ENCODE results near the gene RARA.
"Not testable (repeated sequence)": the region's sequence is repeated elsewhere in the genome, so short reads cannot be mapped to it uniquely, and the experiment has no call there.

Gene RARA

DNA sequence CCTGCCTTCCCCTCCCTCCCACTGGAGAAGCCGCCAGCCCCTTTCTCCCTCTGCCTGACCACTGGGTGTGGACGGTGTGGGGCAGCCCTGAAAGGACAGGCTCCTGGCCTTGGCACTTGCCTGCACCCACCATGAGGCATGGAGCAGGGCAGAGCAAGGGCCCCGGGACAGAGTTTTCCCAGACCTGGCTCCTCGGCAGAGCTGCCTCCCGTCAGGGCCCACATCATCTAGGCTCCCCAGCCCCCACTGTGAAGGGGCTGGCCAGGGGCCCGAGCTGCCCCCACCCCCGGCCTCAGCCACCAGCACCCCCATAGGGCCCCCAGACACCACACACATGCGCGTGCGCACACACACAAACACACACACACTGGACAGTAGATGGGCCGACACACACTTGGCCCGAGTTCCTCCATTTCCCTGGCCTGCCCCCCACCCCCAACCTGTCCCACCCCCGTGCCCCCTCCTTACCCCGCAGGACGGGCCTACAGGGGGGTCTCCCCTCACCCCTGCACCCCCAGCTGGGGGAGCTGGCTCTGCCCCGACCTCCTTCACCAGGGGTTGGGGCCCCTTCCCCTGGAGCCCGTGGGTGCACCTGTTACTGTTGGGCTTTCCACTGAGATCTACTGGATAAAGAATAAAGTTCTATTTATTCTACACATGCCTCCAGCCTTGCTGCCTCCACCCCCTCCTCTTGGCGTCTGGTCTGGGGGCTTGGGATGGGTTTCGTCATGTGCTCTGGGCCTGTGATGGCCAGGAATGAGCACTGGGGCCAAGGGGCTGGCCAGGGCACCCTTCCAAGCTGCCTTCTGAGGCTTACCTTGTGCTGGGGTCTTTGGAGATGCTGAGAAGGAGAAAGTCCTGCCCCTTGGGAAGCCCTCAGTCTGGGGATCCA is 48.3 kb downstream of the RARA start:
- DNase-seq (ENCODE audit: low read depth in 2 of 2), result no peak

DNA sequence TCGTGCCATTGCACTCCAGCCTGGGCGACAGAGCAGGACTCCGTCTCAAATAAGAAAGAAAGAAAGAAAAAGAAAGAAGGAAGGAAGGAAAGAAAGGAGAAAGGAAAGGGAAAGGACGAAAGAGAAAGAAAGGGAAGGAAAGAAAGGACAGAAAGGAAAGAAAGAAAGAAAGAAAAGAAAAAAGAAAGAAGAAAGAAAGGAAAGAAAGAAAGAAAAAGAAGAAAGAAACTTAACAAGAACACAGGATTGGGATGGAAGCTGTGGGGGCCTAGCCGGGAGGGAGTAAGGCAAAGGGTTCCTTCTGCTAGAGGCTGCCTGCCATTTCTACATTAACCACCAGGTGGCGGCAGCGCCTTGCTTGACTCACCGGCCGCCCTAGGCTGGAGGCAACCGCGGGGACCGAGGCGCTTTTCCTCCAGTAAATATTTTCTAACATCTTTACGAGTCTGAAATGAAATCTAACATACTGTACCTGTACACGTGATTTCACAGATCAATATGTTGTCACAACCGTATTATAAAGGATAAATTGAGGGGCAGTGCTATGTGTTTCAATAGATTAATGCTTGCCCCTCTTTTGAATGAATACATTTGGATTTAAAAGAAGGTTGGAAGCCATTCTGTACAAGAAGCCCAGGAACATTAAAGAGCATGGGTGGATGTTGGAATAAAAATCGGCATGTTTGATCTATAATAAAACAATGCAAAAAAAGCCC is 49.5 kb downstream of the RARA start:
- peak in 1 of 2 experiments; percentile 40 for DNase-seq (ENCODE audit: low read depth in 2 of 2)

DNA sequence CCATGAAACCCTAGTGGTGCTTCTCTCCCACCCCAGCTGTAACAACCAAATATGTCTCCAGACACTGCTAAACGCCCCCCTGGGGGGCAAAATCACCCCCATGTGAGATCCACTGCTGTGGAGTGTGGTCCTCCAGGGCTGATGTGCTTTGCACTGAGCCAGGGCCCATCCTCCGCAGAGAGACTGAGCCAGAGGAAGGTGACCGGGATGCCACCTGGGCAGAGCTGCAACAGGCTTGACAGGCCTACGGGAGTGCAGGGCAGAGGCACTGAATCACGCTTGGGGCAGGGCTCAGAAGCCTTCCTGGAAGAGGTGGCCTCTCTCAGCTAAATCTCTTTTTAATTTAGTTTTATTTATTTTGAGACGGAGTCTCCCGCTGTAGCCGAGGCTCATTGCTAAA is 51.1 kb downstream of the RARA start:
- DNase-seq (ENCODE audit: low read depth in 2 of 2), result no peak

DNA sequence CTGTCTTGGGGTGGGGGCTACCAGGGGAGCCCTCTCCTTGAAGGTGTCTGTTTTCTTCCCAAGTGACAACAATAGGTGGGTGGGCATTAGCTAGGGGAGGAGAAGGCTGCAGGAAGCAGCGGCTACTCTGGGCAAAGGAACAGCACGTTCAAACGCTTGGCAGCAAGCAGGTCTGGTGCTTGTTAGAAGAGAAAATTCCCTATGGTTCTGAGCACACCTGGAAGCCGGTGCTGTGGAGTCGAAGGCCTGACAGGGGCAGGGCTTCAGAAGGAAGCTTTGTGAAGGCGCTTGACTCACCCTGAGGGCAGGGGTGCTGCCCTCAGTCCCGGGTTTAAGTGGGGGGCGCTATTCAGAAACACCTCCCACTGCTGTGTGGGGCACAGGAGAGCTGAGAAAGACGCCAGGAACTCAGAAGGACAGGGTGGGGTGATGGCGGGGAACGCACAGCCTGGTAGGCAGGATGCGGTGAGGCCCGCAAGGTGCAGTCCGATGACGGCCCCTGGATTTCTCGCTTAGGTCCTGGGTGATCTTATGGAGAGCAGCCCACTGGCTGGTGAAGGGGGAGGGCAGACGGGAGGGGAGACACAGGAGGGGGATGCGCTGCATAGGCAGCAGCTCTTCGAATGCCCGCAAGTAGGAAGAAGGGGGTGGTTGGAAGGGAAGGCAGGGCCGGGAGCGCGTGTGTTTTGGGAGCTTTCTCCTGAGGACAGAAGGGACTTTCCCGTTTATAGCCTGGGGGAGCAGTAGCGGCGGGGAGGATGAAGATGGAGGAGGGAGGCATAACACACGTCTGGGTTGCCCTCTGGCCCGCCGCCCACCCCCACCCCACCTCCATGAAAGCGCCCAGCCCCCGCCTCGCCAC is 52.3 kb downstream of the RARA start:
- no peak for DNase-seq (ENCODE audit: low read depth in 2 of 2)

DNA sequence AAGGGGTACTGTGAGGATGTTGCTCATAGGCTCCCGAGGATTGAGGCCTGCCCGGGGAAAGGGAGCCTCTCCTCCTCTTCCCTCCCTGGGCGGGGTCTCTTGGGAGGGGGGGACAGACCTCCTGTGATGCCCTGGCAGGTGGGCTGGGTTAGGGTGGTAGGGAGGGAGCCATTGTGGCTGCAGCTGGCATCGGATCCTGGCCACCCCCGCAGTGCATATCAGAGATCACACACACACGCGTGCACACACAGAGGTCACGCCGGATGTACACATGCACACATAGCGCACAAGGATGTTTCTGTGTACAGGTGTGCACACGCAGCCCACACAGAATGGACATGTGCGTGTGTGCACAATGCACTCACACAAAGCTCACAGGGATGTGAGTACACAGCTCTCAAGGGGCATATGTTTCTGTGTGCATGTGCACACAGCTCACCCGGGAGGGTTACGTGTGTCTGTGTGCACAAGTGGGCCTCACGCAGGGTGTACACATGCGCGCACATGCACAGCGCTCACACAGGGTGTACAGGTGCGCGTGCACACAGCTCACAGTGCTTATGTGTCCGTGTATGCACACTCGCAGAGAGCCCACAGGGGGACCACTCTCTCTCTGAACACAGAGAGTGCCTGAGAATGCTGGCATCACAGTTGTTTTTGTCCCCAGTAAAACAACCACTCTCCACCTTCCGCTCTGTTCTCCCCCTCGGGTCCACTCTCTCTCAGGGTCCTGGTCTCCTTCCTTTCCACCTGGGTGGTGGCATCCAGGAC is 53.1 kb downstream of the RARA start:
- DNase-seq (ENCODE audit: low read depth in 2 of 2), result no peak

DNA sequence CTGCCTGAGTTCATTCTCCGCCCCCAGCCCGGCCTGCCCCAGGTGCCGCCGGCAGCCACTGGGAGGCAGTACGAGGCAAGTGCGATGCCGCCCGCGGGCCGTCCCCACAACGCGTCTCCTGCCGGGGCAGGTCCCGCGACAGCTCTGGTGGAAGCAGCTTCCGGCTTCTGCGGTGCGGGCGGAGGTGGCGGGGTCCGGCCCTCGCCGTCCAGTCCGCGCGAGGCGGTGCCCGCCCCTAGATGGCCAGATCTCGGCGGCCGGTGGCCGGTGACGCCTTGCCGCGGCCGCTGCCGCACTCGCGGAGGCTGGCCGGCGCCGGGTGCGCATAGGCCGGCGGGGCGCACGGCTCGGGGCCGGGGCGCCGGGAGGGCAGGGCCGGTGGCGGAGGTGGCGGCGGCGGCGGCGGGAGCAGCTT is 53.7 kb downstream of the RARA start:
- no peak for DNase-seq (ENCODE audit: low read depth in 2 of 2)

DNA sequence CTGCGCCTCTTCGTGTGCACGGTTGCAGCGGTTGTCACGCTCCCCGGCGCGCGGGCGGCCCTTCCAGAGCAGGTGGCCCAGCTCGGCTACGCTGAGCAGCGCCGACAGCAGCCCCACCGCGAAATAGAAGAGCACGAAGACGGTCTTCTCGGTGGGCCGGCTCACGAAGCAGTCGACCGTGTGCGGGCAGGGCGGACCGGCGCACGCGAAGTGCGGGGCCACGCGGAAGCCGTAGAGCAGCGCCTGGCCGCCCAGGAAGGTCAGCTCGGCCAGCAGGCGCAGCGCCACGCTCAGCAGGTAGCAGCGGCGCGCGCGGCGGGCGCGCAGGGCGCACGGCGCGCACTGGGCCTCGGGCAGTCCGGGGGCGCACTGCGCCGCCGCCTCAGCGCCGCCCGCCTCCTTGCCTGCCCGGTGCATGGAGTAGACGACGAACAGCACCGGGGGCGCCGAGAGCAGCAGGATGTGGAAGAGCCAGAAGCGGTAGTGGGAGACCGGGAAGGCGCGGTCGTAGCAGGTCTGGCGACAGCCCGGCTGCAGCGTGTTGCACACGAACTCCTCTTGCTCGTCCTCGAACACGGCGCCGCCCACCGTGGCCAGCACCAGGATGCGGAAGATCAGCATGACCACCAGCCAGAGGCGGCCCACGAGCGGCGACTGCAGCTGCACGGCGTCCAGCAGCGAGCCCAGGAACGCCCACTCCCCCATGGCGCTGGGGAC is 54.3 kb downstream of the RARA start:
- DNase-seq (ENCODE audit: low read depth in 2 of 2), result no peak

DNA sequence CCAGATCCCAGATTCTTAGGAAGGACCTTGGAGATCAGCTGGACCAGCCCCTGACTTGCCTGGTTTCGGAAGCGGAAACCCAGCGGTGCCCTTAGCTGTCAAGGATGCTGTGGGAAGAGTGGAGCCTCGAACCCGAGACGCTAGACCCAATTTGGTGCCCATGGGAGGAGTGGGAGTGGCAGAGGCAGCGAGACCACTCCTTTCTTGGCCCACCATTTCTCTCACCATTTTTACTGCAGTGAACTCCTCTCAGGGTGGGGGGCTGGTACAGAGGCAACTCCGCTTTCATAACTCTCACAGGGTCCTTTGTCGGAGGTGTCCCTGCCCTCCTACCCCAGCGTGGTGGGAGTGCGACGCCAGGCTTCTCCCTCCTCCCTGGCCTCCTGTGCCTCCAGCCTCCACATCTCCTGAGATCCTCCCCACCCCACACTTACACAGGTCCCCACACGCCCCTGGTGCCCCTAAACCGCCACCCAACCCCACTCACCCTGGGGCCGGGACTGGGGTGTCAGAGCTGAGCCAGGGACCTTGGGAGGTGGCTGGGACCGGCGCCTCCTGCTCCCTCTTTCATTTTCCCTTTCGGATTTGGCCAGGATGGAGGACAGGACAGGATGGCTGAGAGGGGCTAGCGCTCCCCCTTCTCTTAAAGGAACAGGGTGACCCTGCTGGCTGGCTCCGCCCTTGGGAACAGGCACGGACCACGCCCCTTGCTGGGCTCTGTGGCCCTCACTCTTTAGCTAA is 55.3 kb downstream of the RARA start, which contains the start of gene GJD3:
GJD3 (minus strand) TSS at position 617 of the 741 bp plus-strand sequence. CDS start 922 bp downstream, outside the sequence.
- no peak for DNase-seq (ENCODE audit: low read depth in 2 of 2)

DNA sequence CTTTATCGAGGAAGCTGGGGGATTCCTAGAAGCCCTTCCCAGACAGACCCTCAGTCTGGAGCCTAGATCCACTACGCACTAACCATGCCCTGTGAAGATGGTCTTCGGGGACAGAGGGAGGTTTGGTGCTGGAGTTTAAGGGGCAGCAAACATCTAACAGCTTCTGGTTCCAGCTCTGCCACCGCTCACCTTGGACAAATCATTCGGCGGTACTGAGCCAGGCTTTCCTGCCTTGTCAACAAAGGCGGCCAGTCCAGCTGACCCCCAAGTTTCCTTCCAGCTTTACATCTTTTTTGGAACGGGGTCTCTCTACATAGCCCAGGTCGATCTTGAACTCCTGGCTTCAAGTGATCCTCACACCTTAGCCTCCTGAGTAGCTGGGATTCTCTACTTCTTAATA is 55.9 kb downstream of the RARA start:
- DNase-seq (ENCODE audit: low read depth in 2 of 2), result no peak

DNA sequence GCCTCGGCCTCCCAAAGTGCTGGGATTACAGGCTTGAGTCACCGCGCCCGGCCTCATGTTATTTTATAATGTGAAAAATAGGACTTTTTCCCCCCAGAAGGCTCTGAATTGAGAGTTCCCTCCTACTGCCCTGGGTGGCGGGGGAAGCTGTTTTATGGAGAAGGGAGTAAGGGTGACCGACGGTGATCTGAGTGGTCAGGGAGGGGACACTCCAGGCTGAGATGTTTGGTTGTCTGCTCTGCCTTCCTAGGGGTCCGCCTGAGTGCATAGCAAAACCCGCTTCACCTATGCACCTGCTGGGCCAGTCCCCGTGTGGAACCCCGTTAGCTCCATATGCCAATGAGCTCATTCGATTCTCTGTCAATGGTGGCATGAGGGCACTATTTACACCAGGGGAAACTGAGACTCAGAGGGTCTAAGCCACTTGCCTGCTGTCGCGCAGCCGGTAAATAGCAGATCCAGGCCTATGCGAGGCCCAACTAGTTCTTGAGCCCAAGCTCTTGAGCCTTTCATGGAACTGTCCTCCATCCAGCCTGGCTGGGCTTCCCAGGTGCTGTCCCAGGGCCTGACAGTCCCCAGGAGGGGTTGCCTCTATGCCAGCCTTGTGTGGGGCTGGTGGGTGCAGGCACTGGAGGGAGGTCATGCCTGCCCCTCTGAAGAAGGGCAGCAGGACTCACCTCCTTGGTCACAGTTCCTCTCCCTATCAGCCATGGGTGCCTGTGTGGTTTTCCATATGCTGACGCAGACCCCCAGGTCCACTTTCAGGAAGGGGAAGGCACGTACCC is 57.3 kb downstream of the RARA start:
- DNase-seq (ENCODE audit: low read depth in 2 of 2), result no peak

DNA sequence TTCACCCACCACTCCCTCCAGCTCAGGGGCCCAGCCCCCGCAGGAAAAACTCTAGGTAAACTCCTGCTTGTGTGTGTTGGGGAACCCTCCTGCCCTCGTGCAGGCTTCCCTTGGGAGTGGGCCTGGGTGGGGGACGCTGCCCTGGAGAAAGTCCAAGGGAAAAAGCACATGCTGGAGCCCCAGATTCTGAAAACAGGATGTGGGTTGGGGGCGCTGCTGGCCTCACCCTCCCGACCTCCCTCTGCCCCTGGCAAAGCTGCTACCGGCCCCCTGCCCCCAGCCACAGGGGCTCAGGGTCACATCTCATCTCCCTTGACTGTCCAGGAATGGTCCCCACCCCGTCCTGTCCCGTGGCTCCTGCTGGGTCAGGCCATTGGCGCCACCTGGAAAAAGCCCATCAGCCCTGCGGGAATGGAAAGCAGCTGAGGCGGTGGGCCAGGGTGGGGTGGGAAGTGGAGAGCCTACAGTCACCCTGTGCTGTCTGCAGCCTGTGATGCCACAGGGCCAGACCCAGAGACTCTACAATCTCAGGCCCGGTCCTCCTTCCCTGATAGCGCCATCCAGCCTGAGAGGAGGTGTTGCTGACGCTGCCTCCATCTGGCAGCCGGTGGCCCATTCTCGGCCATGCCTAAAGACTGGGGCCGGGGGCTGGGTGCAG is 58.0 kb downstream of the RARA start:
- no peak for DNase-seq (ENCODE audit: low read depth in 2 of 2)

DNA sequence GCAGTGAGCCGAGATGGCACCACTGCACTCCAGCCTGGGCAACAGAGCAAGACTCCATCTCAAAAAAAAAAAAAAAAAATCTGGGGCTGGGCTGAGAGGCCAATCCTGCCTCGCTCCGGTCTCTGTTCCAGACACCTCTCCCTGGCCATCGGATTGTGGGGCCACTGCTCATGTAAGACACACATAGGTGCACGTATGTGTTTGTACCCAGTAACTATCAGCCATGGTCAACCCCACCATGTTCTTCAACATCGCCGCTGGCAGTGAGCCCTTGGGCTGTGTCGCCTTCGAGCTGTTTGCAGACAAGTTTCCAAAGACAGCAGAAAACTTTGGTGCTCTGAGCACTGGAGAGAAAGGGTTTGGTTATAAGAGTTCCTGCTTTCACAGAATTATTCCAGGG is 58.7 kb downstream of the RARA start:
- DNase-seq (ENCODE audit: low read depth in 2 of 2), result not testable (repeated sequence)

DNA sequence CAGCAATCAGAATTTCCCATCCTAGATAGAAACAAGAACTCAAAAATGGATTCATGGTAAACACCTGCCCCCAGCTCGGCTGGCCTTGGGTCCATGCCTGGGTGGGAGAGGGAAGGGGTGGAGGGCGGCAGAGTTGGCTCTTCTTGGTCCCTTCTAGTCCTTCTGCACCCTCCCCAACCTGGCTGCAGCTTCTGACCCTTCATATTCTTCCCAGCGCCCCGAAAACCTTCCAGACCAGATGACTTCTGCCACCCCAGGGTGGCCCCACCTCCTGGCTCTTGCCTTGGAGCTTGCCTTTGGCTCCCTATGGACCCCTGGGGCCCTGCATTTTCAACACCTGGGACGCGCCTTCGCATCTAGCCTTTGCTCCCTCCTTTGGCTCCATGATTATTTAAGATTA is 60.9 kb downstream of the RARA start:
- DNase-seq (ENCODE audit: low read depth in 2 of 2), result no peak

DNA sequence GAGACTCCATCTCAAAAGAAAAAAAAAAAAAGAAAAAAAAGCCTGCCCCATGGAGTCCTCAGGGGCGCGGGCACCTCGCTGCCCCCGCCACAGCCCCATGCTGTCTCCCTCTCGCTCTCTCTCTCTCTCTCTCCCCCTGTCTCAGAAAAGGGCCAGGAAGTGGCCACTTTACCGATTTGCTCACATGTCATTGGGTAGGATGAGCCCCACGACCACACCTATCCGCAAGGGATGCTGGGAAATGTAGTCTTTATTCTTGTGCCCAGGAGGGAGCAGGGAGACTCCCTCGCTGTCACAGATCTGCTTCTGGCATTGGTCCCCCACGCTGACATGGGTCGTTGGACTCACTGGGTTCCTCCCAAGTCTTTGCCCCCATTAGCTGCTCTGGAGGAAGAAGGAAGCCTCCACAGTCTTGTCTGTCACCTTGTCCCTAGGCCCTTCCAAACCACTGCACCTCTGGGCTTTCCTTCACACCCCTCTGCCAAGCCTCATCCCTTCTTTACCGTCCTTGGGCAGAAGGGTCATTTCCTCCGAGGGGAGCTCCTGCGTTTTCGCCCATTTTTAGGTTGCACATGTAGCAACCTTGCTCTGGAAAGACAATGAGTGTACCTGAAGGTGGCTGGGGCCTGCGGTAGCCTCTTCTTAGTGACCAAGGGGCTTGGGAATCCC is 62.4 kb downstream of the RARA start:
- no peak for DNase-seq (ENCODE audit: low read depth in 2 of 2)

DNA sequence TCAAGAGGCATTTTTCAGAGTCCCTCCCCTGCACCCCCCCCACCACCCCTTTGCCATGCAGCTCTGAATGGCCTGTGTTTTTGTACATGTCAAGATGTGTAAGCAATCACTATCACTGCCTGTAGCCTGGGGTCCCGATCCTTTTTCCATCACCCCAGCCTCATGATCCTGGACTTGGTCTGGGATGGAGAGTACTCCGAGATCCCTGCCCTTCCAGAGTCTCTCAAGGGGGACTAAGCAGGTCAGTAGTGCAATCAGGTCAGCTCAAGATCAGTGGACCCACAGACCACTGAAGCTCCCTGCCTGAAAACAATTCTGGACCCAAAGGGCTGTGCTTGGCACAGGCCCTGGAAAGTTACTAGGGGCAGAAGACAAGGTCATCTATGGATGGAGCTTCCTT is 63.1 kb downstream of the RARA start:
- DNase-seq (ENCODE audit: low read depth in 2 of 2), result no peak

DNA sequence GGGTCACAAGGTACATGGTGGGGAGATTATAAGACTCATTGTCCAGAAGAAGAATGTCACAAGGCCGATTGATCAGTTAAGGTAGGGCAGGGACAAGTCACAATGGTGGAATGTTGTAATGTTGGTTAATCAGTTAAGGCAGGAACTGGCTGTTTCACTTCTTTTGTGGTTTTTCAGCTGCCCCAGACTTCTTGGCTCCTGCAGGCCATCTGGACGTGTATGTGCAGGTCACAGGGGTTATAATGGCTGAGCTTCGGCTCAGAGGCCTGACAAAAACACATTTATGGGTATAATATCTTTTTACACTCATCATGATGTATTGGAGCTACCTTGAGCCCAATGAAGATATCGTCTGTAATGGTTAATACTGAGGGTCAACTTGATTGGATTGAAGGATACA is 63.7 kb downstream of the RARA start:
- not testable (repeated sequence) for DNase-seq (ENCODE audit: low read depth in 2 of 2)

DNA sequence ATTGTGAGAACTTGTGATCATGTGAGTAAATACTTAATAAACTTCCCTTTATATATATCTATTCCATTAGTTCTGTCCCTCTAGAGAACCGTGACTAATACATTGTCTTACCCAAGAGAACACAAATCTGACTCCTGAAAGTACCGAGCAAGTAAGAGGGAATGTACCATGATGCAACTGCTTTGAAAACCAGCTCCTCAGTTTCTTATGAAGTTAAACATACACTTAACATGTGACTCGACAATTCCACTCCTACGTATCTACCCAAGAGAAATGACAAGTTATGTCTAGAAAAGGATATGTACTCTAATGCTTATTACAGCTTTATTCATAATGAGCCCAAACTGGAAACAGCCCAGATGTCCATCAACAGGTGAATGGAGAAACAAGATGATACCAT is 64.3 kb downstream of the RARA start:
- peak; percentile 21 to 22 for DNase-seq (ENCODE audit: low read depth in 2 of 2)

DNA sequence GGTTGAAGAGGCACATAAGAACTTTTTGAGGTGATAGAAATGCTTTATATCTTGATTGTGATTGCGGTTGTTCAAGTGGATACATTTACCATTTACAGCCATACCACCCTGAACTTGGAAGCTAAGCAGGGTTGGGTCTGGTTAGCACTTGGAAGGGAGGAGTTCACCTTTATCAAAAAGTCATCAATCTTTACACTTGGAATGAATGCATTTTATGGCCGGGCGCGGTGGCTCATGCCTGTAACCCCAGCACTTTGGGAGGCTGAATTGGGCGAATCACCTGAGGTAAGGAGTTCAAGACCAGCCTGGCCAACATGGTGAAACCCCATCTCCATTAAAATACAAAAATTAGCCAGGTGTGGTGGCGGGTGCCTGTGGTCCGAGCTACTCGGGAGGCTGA is 65.0 kb downstream of the RARA start:
- DNase-seq (ENCODE audit: low read depth in 2 of 2), result no peak
